Heart left ventricle (tissue), 13 donors: ENCODE data around the gene FAP.

Experiments used
- POLR2A ChIP-seq, 2 donors: fragments of 450-650 bp; IDR thresholded peaks; one replicate each; pipeline ENCODE4 v1.6.1; 2017; ENCODE audit warnings: antibody characterized with exemption in 2 of 2, mild to moderate bottlenecking in 2 of 2, moderate library complexity in 2 of 2
- TF ChIP-seq, protein P1 (sequence below), 12 donors: fragments of 200-600 bp; sonication (generic) in 4 of 12; IDR thresholded peaks; one replicate each; pipeline versions ENCODE4 v1.5.0 to v1.8.0; 2018 to 2022; ENCODE audit warnings: antibody characterized with exemption in 12 of 12, mild to moderate bottlenecking in 5 of 12
- donor health status: ischemic (EF 13 %, LVEDD 7.1; RV severe dilation, severe dysfunction).
- donor health status: DM: no; HTN: yes; CAD: no.
- donor health status: DM: no; HTN: no; CAD: no.
- donor health status: ischemic (EF 25% LVEDD 6.9; RV normal size, moderate dysfunction).
- donor health status: ischemic (EF 25% LVEDD 5.7; RV mildly dilated, moderate dysfunction).
- donor health status: ischemic (EF 35%, LVEDD 5.7; RV mildly dilated, moderate dysfunction).
- donor health status: nonischemic (EF 11% LVEDD 7.7; RV severe dilation, severe dysfunction).
- donor health status: DM: yes; HTN: yes; CAD: no.
- donor health status: PGD.
- donor health status: ischemic (EF 29% LVEDD 5.4; RV normal size, mild dysfunction).
- donor health status: nonischemic (EF 23%, LVEDD 6.1; RV moderate dilation, normal function).

DNA sequence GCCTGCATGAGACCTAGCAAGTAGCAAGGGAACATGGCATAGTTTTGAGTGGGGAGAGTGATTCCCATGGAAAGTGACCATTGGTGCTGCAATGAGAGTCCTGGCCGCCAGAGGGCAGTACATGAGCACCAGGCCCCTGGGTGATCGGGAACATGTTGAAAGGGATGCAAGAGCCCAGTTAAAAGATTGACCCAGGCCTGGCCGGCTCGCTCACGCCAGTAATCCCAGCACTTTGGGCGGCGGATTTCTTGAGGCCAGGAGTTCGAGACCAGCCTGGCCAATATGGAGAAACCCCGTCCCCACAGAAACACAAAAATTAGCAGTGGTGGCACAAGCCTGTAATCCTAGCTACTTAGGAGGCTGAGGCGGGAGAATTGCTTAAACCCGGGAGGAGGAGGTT is 22.2 kb downstream of the FAP start:
- TF ChIP-seq, protein P1, sequence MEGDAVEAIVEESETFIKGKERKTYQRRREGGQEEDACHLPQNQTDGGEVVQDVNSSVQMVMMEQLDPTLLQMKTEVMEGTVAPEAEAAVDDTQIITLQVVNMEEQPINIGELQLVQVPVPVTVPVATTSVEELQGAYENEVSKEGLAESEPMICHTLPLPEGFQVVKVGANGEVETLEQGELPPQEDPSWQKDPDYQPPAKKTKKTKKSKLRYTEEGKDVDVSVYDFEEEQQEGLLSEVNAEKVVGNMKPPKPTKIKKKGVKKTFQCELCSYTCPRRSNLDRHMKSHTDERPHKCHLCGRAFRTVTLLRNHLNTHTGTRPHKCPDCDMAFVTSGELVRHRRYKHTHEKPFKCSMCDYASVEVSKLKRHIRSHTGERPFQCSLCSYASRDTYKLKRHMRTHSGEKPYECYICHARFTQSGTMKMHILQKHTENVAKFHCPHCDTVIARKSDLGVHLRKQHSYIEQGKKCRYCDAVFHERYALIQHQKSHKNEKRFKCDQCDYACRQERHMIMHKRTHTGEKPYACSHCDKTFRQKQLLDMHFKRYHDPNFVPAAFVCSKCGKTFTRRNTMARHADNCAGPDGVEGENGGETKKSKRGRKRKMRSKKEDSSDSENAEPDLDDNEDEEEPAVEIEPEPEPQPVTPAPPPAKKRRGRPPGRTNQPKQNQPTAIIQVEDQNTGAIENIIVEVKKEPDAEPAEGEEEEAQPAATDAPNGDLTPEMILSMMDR (IDR thresholded peaks at IDR 0.05): peak; percentile 69 to 89 (median 80)
- no peak for TF ChIP-seq POLR2A (IDR thresholded peaks at IDR 0.05)
